Measurements from ENCODE around the gene FOXA1. TPM values are rescaled to one million over a fixed set of nuclear protein-coding genes. Genes with fewer than 3 reads are reported as not detected.

FOXA1 gene
- total and polyA plus RNA-seq, 2 donors (not counting 1 experiment from before 2014, with no cell fraction given), result under 0.01 to 0.03 TPM

- H3K4me2 ChIP-seq (ENCODE audit: extremely low read depth, insufficient read depth, low read length), result no peak overlapping the region
- H3K27ac ChIP-seq (ENCODE audit: insufficient read depth, low read length), result no peak overlapping the region
- TF ChIP-seq EZH2 (IDR thresholded peaks at IDR 0.05; ENCODE audit: low read length, missing control alignments), result no peak
- TF ChIP-seq, protein P1, sequence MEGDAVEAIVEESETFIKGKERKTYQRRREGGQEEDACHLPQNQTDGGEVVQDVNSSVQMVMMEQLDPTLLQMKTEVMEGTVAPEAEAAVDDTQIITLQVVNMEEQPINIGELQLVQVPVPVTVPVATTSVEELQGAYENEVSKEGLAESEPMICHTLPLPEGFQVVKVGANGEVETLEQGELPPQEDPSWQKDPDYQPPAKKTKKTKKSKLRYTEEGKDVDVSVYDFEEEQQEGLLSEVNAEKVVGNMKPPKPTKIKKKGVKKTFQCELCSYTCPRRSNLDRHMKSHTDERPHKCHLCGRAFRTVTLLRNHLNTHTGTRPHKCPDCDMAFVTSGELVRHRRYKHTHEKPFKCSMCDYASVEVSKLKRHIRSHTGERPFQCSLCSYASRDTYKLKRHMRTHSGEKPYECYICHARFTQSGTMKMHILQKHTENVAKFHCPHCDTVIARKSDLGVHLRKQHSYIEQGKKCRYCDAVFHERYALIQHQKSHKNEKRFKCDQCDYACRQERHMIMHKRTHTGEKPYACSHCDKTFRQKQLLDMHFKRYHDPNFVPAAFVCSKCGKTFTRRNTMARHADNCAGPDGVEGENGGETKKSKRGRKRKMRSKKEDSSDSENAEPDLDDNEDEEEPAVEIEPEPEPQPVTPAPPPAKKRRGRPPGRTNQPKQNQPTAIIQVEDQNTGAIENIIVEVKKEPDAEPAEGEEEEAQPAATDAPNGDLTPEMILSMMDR (conservative IDR thresholded peaks at IDR 0.05 in 1 of 2, IDR thresholded peaks at IDR 0.05 in 1 of 2; ENCODE audit: low read depth in 1 of 2, low read length in 2 of 2), result no peak
- no peak overlapping the region for H2AFZ ChIP-seq (ENCODE audit: low read length)
- no peak for DNase-seq (ENCODE audit: low read depth in 2 of 2)
- no peak overlapping the region for H3K9ac ChIP-seq (ENCODE audit: insufficient read depth, low read length)
- no peaks in the 10 kb centered on the region for H3K36me3 ChIP-seq (ENCODE audit: control insufficient read depth, insufficient read depth, low read length)
- no peaks in the 10 kb centered on the region for H4K20me1 ChIP-seq (ENCODE audit: control insufficient read depth, extremely low read depth, insufficient read depth, low read length)
- no peaks in the 10 kb centered on the region for H3K4me1 ChIP-seq (ENCODE audit: control insufficient read depth, extremely low read depth, insufficient read depth, low read length)
- H3K4me3 ChIP-seq (replicated peaks in 1 of 4; ENCODE audit: control extremely low read depth in 1 of 4, insufficient read depth in 1 of 4, low read depth in 3 of 4, low read length in 4 of 4), result no peak overlapping the region
- H3K79me2 ChIP-seq (ENCODE audit: control insufficient read depth, insufficient read depth, low read length), result no peaks in the 10 kb centered on the region
- no peaks in the 10 kb centered on the region for H3K9me3 ChIP-seq (ENCODE audit: control insufficient read depth, insufficient read depth, low read depth, low read length)
- no peaks in the 10 kb centered on the region for H3K27me3 ChIP-seq (ENCODE audit: control insufficient read depth, insufficient read depth, low read length)
These were observed 46.1 kb upstream of the FOXA1 start for GRCh38 chr14:37641117-37641516.

DNA sequence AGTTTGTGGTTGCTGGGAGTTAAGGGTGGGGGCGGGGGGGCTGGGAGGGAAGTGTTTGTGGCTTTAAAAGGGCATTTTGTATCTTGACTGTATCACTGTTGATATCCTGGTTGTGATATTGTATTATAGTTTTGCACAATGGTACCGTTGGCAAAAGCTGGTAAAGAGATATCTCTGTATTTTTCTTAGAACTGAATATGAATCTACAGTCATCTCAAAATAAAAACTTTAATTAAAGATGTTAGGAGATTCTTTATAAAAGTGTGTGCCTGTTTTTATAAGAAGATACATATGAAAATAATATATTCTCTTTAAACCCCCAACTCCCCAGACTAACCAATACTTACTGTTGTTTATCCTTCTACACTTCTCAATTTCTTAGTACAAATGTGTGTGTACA lies 43.5 kb upstream of the FOXA1 start:
- H3K4me1 ChIP-seq (ENCODE audit: control insufficient read depth, extremely low read depth, insufficient read depth, low read length), result no peaks in the 10 kb centered on the region
- TF ChIP-seq, protein P1 (conservative IDR thresholded peaks at IDR 0.05 in 1 of 2, IDR thresholded peaks at IDR 0.05 in 1 of 2; ENCODE audit: low read depth in 1 of 2, low read length in 2 of 2), result no peak
- TF ChIP-seq EZH2 (IDR thresholded peaks at IDR 0.05; ENCODE audit: low read length, missing control alignments), result no peak
- H3K79me2 ChIP-seq (ENCODE audit: control insufficient read depth, insufficient read depth, low read length), result no peaks in the 10 kb centered on the region
- H3K4me3 ChIP-seq (replicated peaks in 1 of 4; ENCODE audit: control extremely low read depth in 1 of 4, insufficient read depth in 1 of 4, low read depth in 3 of 4, low read length in 4 of 4), result no peak overlapping the region
- H3K9me3 ChIP-seq (ENCODE audit: control insufficient read depth, insufficient read depth, low read depth, low read length), result no peaks in the 10 kb centered on the region
- no peak overlapping the region for H3K9ac ChIP-seq (ENCODE audit: insufficient read depth, low read length)
- H4K20me1 ChIP-seq (ENCODE audit: control insufficient read depth, extremely low read depth, insufficient read depth, low read length), result no peaks in the 10 kb centered on the region
- DNase-seq (ENCODE audit: low read depth in 2 of 2), result no peak
- H3K4me2 ChIP-seq (ENCODE audit: extremely low read depth, insufficient read depth, low read length), result no peak overlapping the region
- H3K27ac ChIP-seq (ENCODE audit: insufficient read depth, low read length), result no peak overlapping the region
- H3K36me3 ChIP-seq (ENCODE audit: control insufficient read depth, insufficient read depth, low read length), result no peaks in the 10 kb centered on the region
- no peak overlapping the region for H2AFZ ChIP-seq (ENCODE audit: low read length)
- no peaks in the 10 kb centered on the region for H3K27me3 ChIP-seq (ENCODE audit: control insufficient read depth, insufficient read depth, low read length)

DNA sequence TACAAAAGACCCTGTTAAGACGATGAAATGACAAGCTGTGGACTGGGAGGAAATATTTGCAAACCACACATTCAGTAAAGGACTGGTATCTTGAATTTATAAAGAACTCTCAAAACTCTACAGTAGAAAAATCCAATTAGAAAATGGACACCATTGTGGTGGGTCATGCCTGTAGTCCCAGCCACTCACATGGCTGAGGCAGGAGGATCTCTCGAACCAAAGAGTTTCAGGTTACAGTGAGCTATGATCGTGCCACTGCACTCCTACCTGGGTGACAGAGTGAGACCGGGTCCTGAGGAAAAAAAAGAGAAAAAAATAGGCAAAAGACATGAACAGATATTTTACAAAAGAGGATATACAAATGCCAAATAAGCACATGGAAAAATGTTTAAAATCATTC lies 42.3 kb upstream of the FOXA1 start:
- Histone ChIP-seq H3K79me2 (ENCODE audit: control insufficient read depth, insufficient read depth, low read length) (no peaks in the 10 kb centered on the region), H3K27me3 (ENCODE audit: control insufficient read depth, insufficient read depth, low read length) (no peaks in the 10 kb centered on the region), H3K36me3 (ENCODE audit: control insufficient read depth, insufficient read depth, low read length) (no peaks in the 10 kb centered on the region), H2AFZ (ENCODE audit: low read length) (no peak overlapping the region), H3K9me3 (ENCODE audit: control insufficient read depth, insufficient read depth, low read depth, low read length) (no peaks in the 10 kb centered on the region), H3K4me1 (ENCODE audit: control insufficient read depth, extremely low read depth, insufficient read depth, low read length) (no peaks in the 10 kb centered on the region), H3K27ac (ENCODE audit: insufficient read depth, low read length) (no peak overlapping the region), H4K20me1 (ENCODE audit: control insufficient read depth, extremely low read depth, insufficient read depth, low read length) (no peaks in the 10 kb centered on the region), H3K4me2 (ENCODE audit: extremely low read depth, insufficient read depth, low read length) (no peak overlapping the region), H3K9ac (ENCODE audit: insufficient read depth, low read length) (no peak overlapping the region), H3K4me3 (replicated peaks in 1 of 4; ENCODE audit: control extremely low read depth in 1 of 4, insufficient read depth in 1 of 4, low read depth in 3 of 4, low read length in 4 of 4) (no peak overlapping the region)
- no peak for TF ChIP-seq EZH2 (IDR thresholded peaks at IDR 0.05; ENCODE audit: low read length, missing control alignments)
- TF ChIP-seq, protein P1 (conservative IDR thresholded peaks at IDR 0.05 in 1 of 2, IDR thresholded peaks at IDR 0.05 in 1 of 2; ENCODE audit: low read depth in 1 of 2, low read length in 2 of 2), result no peak
- no peak for DNase-seq (ENCODE audit: low read depth in 2 of 2)
